PC-9 (cell line): ENCODE data around the gene FHAD1. TPM values are rescaled to one million over a fixed set of nuclear protein-coding genes. Genes with fewer than 3 reads are reported as not detected.

Source experiments
- BruUV-seq: library from RNA; stranded (reverse); fragments of 400-500 nt; replicated peaks from 2 replicates; lab custom pipeline; 2021; lab: Mats Ljungman, UMichigan
- CTCF ChIA-PET: fragments of 300-600 bp; sonication (Branson Sonifier 250); formaldehyde crosslinking; loops from one replicate; lab custom pipeline; 2022; ENCODE audit warnings: antibody characterized with exemption; lab: Charles Lee
- POLR2A ChIA-PET: fragments of 300-600 bp; sonication (Branson Sonifier 250); formaldehyde crosslinking; loops from one replicate; lab custom pipeline; 2022; ENCODE audit warnings: antibody characterized with exemption; ENCODE audit not compliant: unreplicated experiment; lab: Charles Lee
- DNase-seq, 2 experiments: peaks; one replicate each; pipeline versions ENCODE4 v3.0.0 to v3.0.0-alpha.2; 2015 to 2022; ENCODE audit warnings: mixed read lengths in 1 of 2
- H2AFZ ChIP-seq: fragments of 200-600 bp; sonication (generic); 2 replicates; pipeline ENCODE4 v1.8.1; 2017; ENCODE audit warnings: antibody characterized with exemption
- H3F3A ChIP-seq: fragments of 200-600 bp; sonication (generic); 2 replicates; pipeline ENCODE4 v1.8.1; 2017; ENCODE audit warnings: antibody characterized with exemption, mild to moderate bottlenecking, low read depth; ENCODE audit not compliant: insufficient read depth
- H3K27ac ChIP-seq: fragments of 200-600 bp; sonication (generic); 2 replicates; pipeline ENCODE4 v1.6.1; 2016; ENCODE audit warnings: mixed run types
- H3K27me3 ChIP-seq: fragments of 200-600 bp; sonication (generic); 2 replicates; pipeline ENCODE4 v1.6.1; 2016; ENCODE audit warnings: low read depth, mixed run types; ENCODE audit not compliant: insufficient read depth
- H3K36me3 ChIP-seq: fragments of 200-600 bp; sonication (generic); 2 replicates; pipeline ENCODE4 v1.6.1; 2016; ENCODE audit warnings: low read depth, mixed run types
- H3K4me1 ChIP-seq: fragments of 200-600 bp; sonication (generic); replicated peaks from 2 replicates; pipeline ENCODE4 v1.6.1; 2016; ENCODE audit warnings: mixed run types; ENCODE audit not compliant: insufficient read depth
- H3K4me2 ChIP-seq: fragments of 200-600 bp; sonication (generic); 2 replicates; pipeline ENCODE4 v1.6.1; 2017; ENCODE audit warnings: mixed run types
- H3K4me3 ChIP-seq: fragments of 200-600 bp; sonication (generic); 2 replicates; pipeline ENCODE4 v1.6.1; 2016; ENCODE audit warnings: mixed run types
- H3K79me2 ChIP-seq: fragments of 200-600 bp; sonication (generic); 2 replicates; pipeline ENCODE4 v1.6.1; 2017; ENCODE audit warnings: low read depth, mixed run types
- H3K9me2 ChIP-seq: fragments of 200-600 bp; sonication (generic); 2 replicates; pipeline ENCODE4 v1.8.1; 2017; ENCODE audit warnings: mild to moderate bottlenecking; ENCODE audit not compliant: insufficient read depth
- H3K9me3 ChIP-seq: fragments of 200-600 bp; sonication (generic); 2 replicates; pipeline ENCODE4 v1.8.1; 2016; ENCODE audit warnings: low read depth; ENCODE audit not compliant: insufficient read depth
- H4K20me1 ChIP-seq: fragments of 200-600 bp; sonication (generic); 2 replicates; pipeline ENCODE4 v1.8.1; 2017; ENCODE audit not compliant: insufficient read depth
- EZH2 ChIP-seq: fragments of 200-600 bp; sonication (generic); IDR thresholded peaks from 2 replicates; pipeline ENCODE4 v1.8.0; 2017; ENCODE audit warnings: antibody characterized with exemption, low read depth
- intact Hi-C: fragments of 100-400 bp; cut with micrococcal nuclease; formaldehyde crosslinking; loops from one replicate; pipeline ENCODE4 v1.10.0; 2022; ENCODE audit not compliant: unreplicated experiment
- total RNA-seq: library from RNA; stranded (reverse); gene quantifications from 2 replicates; pipeline ENCODE4 v1.2.3, GENCODE V29; 2021
- TF ChIP-seq, protein P1 (sequence below): fragments of 200-600 bp; sonication (generic); conservative IDR thresholded peaks from 2 replicates; pipeline ENCODE4 v1.6.1; 2017; ENCODE audit warnings: mixed run types, antibody characterized with exemption, mild to moderate bottlenecking, moderate library complexity

Gene FHAD1
- total RNA-seq, 1 experiment from 2014 or later = 6.9 TPM

DNA sequence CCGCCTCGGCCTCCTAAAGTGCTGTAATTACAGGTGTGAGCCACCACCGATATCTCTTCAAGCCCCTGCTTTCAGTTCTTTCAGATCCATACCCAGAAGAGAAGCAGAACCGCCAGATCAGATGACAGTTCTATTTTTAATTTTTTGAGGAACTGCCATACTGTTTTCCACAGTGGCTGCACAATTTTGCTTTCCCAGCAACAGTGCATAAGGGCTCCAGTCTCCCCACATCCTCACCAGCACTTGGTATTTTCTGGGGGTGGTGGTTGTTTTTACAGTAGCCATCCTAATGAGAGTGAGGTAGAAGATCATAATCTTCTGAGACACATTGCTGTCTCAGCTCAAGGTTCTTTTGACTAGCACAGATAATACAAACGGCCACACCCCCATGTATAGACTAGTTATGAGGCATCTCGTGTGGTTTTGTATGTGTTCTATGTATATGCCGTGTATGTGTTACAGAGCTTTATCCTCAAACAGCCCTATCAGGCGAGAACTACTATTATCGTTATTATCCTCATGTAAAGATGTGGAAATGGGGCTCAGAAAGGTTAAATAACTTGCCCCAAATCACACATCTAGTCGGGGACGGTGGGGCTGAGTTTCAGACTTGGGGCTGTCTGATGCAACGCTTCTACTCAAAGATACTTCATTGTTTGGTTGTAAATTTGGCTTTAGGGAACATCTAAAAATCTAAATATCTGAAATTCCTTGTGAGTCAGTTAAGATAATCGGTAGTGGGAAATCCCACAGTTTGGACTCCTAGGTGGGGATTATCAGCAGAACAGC, 12.0 kb downstream of the FHAD1 start:
- Histone ChIP-seq H3K9me2 (no peaks in the 10 kb centered on the region), H3F3A (no peaks in the 10 kb centered on the region; the same call in 1 of the 2 replicates), H3K4me2 (no peak overlapping the region), H4K20me1 (no peaks in the 10 kb centered on the region), H3K79me2 (no peaks in the 10 kb centered on the region), H3K4me1 (no peaks in the 10 kb centered on the region), H3K27me3 (no peaks in the 10 kb centered on the region), H3K27ac (no peak overlapping the region), H2AFZ (no peak overlapping the region), H3K9me3 (no peaks in the 10 kb centered on the region), H3K4me3 (no peak overlapping the region), H3K36me3 (no peaks in the 10 kb centered on the region)
- CTCF ChIA-PET = no interaction called here
- intact Hi-C loops = no loop called here
- no peak for DNase-seq
- TF ChIP-seq EZH2 = no peak
- TF ChIP-seq, protein P1, sequence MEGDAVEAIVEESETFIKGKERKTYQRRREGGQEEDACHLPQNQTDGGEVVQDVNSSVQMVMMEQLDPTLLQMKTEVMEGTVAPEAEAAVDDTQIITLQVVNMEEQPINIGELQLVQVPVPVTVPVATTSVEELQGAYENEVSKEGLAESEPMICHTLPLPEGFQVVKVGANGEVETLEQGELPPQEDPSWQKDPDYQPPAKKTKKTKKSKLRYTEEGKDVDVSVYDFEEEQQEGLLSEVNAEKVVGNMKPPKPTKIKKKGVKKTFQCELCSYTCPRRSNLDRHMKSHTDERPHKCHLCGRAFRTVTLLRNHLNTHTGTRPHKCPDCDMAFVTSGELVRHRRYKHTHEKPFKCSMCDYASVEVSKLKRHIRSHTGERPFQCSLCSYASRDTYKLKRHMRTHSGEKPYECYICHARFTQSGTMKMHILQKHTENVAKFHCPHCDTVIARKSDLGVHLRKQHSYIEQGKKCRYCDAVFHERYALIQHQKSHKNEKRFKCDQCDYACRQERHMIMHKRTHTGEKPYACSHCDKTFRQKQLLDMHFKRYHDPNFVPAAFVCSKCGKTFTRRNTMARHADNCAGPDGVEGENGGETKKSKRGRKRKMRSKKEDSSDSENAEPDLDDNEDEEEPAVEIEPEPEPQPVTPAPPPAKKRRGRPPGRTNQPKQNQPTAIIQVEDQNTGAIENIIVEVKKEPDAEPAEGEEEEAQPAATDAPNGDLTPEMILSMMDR = no peak
- BruUV-seq = no TSS peak
- POLR2A ChIA-PET = no interaction called here

DNA sequence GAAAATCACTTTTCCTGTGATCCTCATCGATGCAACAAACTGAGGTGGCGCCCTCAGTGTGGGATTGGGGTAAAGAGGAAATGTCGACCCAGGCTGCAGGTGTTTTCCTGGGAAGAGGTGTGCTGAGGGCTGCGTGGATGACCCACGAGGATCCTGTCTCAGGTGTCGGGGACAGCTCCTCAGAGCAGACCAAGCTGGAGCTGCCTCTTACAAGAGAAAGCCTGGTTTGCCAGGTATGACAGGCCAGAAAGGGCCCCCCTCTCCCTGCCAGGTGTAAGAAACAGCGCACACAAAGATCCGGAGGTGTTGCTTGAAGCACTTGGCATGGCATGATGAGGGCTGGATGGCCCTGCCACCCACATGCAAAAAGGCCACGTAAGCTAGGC, 12.6 kb downstream of the FHAD1 start:
- no peaks in the 10 kb centered on the region for H3K36me3 ChIP-seq
- H3K27ac ChIP-seq = no peak overlapping the region
- no TSS peak for BruUV-seq
- no peaks in the 10 kb centered on the region for H3K4me1 ChIP-seq
- no peak overlapping the region for H2AFZ ChIP-seq
- TF ChIP-seq EZH2 = no peak
- TF ChIP-seq, protein P1 = no peak
- H3K9me3 ChIP-seq = no peaks in the 10 kb centered on the region
- no peaks in the 10 kb centered on the region for H3K27me3 ChIP-seq
- no peaks in the 10 kb centered on the region for H3K9me2 ChIP-seq
- no peak for DNase-seq
- intact Hi-C loops = no loop called here
- H3F3A ChIP-seq = no peaks in the 10 kb centered on the region
- H3K4me2 ChIP-seq = no peak overlapping the region
- CTCF ChIA-PET = no interaction called here
- no peaks in the 10 kb centered on the region for H4K20me1 ChIP-seq
- no peak overlapping the region for H3K4me3 ChIP-seq
- POLR2A ChIA-PET = interaction anchor here (0.6 kb wide), 1 partner anchor 134 kb away, joined by 3 read pairs; no protein-coding TSS in a partner anchor
- no peaks in the 10 kb centered on the region for H3K79me2 ChIP-seq

DNA sequence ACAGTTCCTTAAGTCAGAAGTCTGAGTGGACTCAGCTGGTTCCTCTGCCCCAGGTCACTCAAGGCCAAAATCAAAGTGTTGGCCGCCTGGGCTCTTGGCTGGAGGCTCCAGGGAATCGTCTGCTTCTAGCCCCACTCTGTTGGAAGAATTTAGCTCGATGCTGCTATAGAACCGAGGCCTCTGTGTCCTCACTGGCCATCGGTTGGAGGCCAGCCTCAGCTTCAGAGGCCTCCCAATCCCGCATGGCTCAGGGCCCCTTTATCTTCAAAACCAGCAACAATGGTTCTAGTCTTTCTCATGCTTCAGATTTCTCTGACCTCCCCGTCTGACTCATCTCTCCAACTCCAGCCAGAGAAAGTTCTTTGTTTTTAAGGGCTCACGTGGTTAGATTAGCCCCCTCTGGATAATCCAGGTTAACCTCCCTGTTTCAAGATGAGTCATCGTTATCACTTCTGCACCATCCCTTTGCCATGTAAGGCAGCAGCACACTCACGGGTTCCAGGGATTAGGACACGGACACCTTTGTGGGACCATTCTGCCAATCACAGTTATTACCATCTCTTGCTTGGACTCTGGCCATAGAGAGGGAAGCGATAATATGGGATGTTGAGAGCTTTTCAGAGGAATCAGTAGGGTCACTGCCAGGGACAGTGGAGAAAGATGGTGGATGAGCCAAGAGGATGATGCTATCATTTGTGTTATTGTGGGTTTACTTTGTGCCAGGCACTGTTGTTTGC, 13.6 kb downstream of the FHAD1 start:
- BruUV-seq = no TSS peak
- H3K4me1 ChIP-seq = no peaks in the 10 kb centered on the region
- no peaks in the 10 kb centered on the region for H3K27me3 ChIP-seq
- POLR2A ChIA-PET = no interaction called here
- no peak for TF ChIP-seq EZH2
- TF ChIP-seq, protein P1 = no peak
- no peaks in the 10 kb centered on the region for H3K79me2 ChIP-seq
- no peaks in the 10 kb centered on the region for H3F3A ChIP-seq
- H3K4me3 ChIP-seq = no peak overlapping the region
- H3K36me3 ChIP-seq = no peaks in the 10 kb centered on the region
- no peak overlapping the region for H3K4me2 ChIP-seq
- peak in 1 of 2 experiments; percentile 49 for DNase-seq
- no peaks in the 10 kb centered on the region for H3K9me3 ChIP-seq
- H3K9me2 ChIP-seq = no peaks in the 10 kb centered on the region
- no peak overlapping the region for H3K27ac ChIP-seq
- H2AFZ ChIP-seq = no peak overlapping the region
- CTCF ChIA-PET = no interaction called here
- no peaks in the 10 kb centered on the region for H4K20me1 ChIP-seq
- intact Hi-C loops = no loop called here
